Left lung (tissue), 10 donors: Measurements from ENCODE around the gene ZNF48. TPM values are rescaled to one million over a fixed set of nuclear protein-coding genes. Genes with fewer than 3 reads are reported as not detected.
A peak's percentile ranks its signal among the peaks of the same experiment; 100 is the strongest.

Experiments used
- ATAC-seq: fragments of 200-7000 bp; cut with Tn5 transposase; one replicate; pipeline ENCODE4 v1.9.1; 2020; ENCODE audit warnings: moderate library complexity
- DNase-seq, 4 donors: peaks; one replicate each; pipeline ENCODE4 v3.0.0-alpha.2; 2013 to 2020
- H3K27ac ChIP-seq, 2 donors: fragments of 200-600 bp; sonication (generic) in 1 of 2; one replicate each; pipeline versions ENCODE4 v1.5.0 to v1.8.0; 2020 to 2021
- H3K27me3 ChIP-seq, 2 donors: fragments of 200-600 bp; sonication (generic) in 1 of 2; one replicate each; pipeline versions ENCODE4 v1.5.0 to v1.8.0; 2020 to 2021
- H3K36me3 ChIP-seq, 2 donors: fragments of 200-600 bp; sonication (generic) in 1 of 2; one replicate each; pipeline versions ENCODE4 v1.5.0 to v1.8.0; 2020 to 2021
- H3K4me1 ChIP-seq, 2 donors: fragments of 200-600 bp; one replicate each; pipeline ENCODE4 v1.8.0; 2021
- H3K4me3 ChIP-seq, 2 donors: fragments of 200-600 bp; sonication (generic) in 1 of 2; one replicate each; pipeline versions ENCODE4 v1.5.0 to v1.8.0; 2020 to 2021; ENCODE audit warnings: mild to moderate bottlenecking in 1 of 2
- H3K9me3 ChIP-seq, 2 donors: fragments of 200-600 bp; sonication (generic) in 1 of 2; one replicate each; pipeline versions ENCODE4 v1.5.0 to v1.8.0; 2020 to 2021
- intact Hi-C, 2 donors: fragments of 100-400 bp; cut with DNase I; formaldehyde crosslinking; loops; one replicate each; pipeline versions ENCODE4 v1.11.2 to v1.14.2; 2022
- polyA plus RNA-seq, 6 donors: library from polyadenylated mRNA; unstranded; fragments of 120-200 nt; gene quantifications; one replicate each; pipeline ENCODE4 v1.2.1, GENCODE V29; 2013; ENCODE audit not compliant: insufficient read length in 6 of 6
- total RNA-seq, 2 donors: library from RNA; stranded (reverse); fragmentation: NEBNext Ultra II Directional; extraction: Animal tissue kit (Norgen Biotek cat#: 25700); gene quantifications; one replicate each; pipeline ENCODE4 v1.2.1, GENCODE V29; 2021
- TF ChIP-seq, protein P1 (sequence below), 2 donors: fragments of 200-600 bp; sonication (generic) in 1 of 2; IDR thresholded peaks; one replicate each; pipeline versions ENCODE4 v1.5.0 to v1.8.0; 2021; ENCODE audit warnings: antibody characterized with exemption in 2 of 2
- donor health status: DM: no; HTN: yes; CAD: no.
- donor health status: DM: no; HTN: no; CAD: no.

ZNF48 gene
- total and polyA plus RNA-seq, 8 donors = 6.8 to 11.7 (median 8.4) TPM

DNA sequence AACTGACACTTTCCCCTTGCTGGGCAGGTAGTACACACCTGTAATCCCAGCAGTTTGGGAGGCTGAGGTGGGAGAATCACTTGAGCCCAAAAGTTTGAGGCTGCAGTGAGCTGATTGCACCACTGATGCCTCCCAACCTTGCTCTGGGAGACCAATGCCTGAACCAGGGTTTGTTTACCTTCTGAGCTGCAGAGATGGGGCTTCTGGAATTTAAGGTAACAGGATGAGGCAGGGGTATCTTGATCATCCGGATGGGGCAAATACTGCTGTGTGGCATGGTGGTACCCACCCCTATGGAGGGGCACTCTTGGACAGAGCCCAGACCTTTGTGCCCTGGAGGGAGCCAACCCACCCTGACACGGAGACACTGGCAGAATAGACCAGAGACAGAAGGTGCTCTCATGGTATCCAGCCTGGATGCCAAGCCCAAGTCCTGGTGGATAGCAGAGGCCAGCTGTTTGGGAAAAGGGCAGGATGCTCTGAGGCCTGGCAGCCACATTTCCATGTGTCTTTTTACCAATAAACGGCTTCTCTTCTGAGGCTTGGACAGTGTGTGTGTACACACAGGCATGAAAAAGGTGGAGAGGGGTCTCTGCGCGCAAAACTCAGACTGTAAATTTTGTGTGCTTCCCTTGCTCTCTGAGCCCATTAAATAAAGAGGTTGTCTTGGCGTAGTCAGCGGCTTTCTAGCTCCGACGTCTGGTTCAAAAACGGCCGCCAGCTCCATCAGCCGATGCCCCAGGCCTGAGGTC, 4.4 kb downstream of the ZNF48 start:
- peak overlapping the region; percentile 78 to 80 for H3K27ac ChIP-seq
- H3K27me3 ChIP-seq = no peaks in the 10 kb centered on the region
- no peaks in the 10 kb centered on the region for H3K9me3 ChIP-seq
- DNase-seq (no peak), ATAC-seq (no peak)
- TF ChIP-seq, protein P1, sequence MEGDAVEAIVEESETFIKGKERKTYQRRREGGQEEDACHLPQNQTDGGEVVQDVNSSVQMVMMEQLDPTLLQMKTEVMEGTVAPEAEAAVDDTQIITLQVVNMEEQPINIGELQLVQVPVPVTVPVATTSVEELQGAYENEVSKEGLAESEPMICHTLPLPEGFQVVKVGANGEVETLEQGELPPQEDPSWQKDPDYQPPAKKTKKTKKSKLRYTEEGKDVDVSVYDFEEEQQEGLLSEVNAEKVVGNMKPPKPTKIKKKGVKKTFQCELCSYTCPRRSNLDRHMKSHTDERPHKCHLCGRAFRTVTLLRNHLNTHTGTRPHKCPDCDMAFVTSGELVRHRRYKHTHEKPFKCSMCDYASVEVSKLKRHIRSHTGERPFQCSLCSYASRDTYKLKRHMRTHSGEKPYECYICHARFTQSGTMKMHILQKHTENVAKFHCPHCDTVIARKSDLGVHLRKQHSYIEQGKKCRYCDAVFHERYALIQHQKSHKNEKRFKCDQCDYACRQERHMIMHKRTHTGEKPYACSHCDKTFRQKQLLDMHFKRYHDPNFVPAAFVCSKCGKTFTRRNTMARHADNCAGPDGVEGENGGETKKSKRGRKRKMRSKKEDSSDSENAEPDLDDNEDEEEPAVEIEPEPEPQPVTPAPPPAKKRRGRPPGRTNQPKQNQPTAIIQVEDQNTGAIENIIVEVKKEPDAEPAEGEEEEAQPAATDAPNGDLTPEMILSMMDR (IDR thresholded peaks at IDR 0.05) = no peak
- H3K36me3 ChIP-seq = peaks cover 0 to 17% of the 10 kb centered on the region in 2 donors
- intact Hi-C loops = no loop called here
- peak overlapping the region; percentile 61 to 62 for H3K4me3 ChIP-seq
- peaks cover 7 to 47% of the 10 kb centered on the region in 2 donors for H3K4me1 ChIP-seq

GRCh38 chr16:30401768-30402425, 6.7 kb downstream of the ZNF48 start:
- DNase-seq (no peak), ATAC-seq (peak; percentile 18)
- H3K4me3 ChIP-seq = no peak overlapping the region
- H3K27ac ChIP-seq = no peak overlapping the region
- TF ChIP-seq, protein P1 (IDR thresholded peaks at IDR 0.05) = no peak
- H3K4me1 ChIP-seq = peaks cover 0 to 37% of the 10 kb centered on the region in 2 donors
- H3K36me3 ChIP-seq = peaks cover 0 to 17% of the 10 kb centered on the region in 2 donors
- H3K9me3 ChIP-seq = no peaks in the 10 kb centered on the region
- H3K27me3 ChIP-seq = no peaks in the 10 kb centered on the region
- intact Hi-C loops = no loop called here

DNA sequence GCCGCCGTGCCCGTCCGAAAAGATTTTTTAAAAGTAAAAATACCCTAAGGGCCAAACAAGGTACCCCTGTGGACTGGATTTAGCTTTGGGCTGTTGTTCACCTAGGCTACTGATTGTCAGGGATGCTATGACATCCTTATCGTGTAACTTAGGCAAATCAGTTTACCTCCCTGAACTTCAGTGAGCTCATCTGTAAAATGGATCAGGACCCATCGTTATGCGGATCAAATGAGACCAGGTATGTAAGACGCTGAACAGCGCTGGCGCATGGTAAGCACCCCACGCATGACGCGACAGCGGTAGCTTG, 11.5 kb downstream of the ZNF48 start:
- Histone ChIP-seq H3K4me3 (peak overlapping the region; percentile 60 to 95), H3K4me1 (peaks cover 15 to 31% of the 10 kb centered on the region in 2 donors), H3K36me3 (no peaks in the 10 kb centered on the region), H3K27ac (peak overlapping the region; percentile 76 to 80), H3K27me3 (no peaks in the 10 kb centered on the region), H3K9me3 (no peaks in the 10 kb centered on the region)
- TF ChIP-seq, protein P1 (IDR thresholded peaks at IDR 0.05) = no peak
- intact Hi-C loops = no loop called here
- ATAC-seq = no peak
- DNase-seq = no peak

GRCh38 chr16:30407102-30407803, 12.0 kb downstream of the ZNF48 start, which contains the start of gene ZNF771:
TSS of gene ZNF771 (plus strand) at chr16:30407606. CDS start at chr16:30408054, 448 bp downstream.
- TF ChIP-seq, protein P1 (IDR thresholded peaks at IDR 0.05) = no peak
- DNase-seq (peak; percentile 91 to 97 (median 92)), ATAC-seq (peak; percentile 98)
- H3K4me3 ChIP-seq = peak within 1 kb of the TSS; percentile 60 to 95
- intact Hi-C loops = no loop called here
- H3K4me1 ChIP-seq = peaks cover 15 to 31% of the 10 kb centered on the region in 2 donors
- H3K27ac ChIP-seq = peak within 1 kb of the TSS; percentile 76 to 80
- H3K36me3 ChIP-seq = peaks cover 0 to under 1% of the 10 kb centered on the region in 2 donors
- H3K9me3 ChIP-seq = no peaks in the 10 kb centered on the region
- H3K27me3 ChIP-seq = no peaks in the 10 kb centered on the region
